ENCODE measurements around the gene MYT1. TPM values are rescaled to one million over a fixed set of nuclear protein-coding genes. Genes with fewer than 3 reads are reported as not detected.

MYT1 gene
- polyA plus RNA-seq, 5 donors = 0.13 to 0.43 (median 0.24) TPM

GRCh38 chr20:64139199-64140060 is 24.8 kb upstream of the MYT1 start:
- no peak for DNase-seq

GRCh38 chr20:64140061-64140931 is 24.0 kb upstream of the MYT1 start:
- no peak for DNase-seq

- no peak for DNase-seq
These were observed 23.3 kb upstream of the MYT1 start for GRCh38 chr20:64140956-64141355.

GRCh38 chr20:64142590-64142989 is 21.7 kb upstream of the MYT1 start:
- no peak for DNase-seq

- no peak for DNase-seq
These were observed 21.0 kb upstream of the MYT1 start for GRCh38 chr20:64143018-64143801.

GRCh38 chr20:64144144-64144912 is 19.9 kb upstream of the MYT1 start:
- DNase-seq = no peak

- no peak for DNase-seq
These were observed 18.6 kb upstream of the MYT1 start for GRCh38 chr20:64145458-64146300.

- DNase-seq = no peak
These were observed 17.8 kb upstream of the MYT1 start for GRCh38 chr20:64146301-64146935.

GRCh38 chr20:64146936-64147477 is 17.2 kb upstream of the MYT1 start:
- no peak for DNase-seq

- DNase-seq = no peak
These were observed 15.7 kb upstream of the MYT1 start for GRCh38 chr20:64148581-64148980.

GRCh38 chr20:64149141-64149540 is 15.1 kb upstream of the MYT1 start:
- DNase-seq = no peak

- no peak for DNase-seq
These were observed 14.3 kb upstream of the MYT1 start for GRCh38 chr20:64149809-64150560.

- no peak for DNase-seq
These were observed 13.3 kb upstream of the MYT1 start for GRCh38 chr20:64150756-64151632.

GRCh38 chr20:64151633-64152530 is 12.4 kb upstream of the MYT1 start:
- no peak for DNase-seq

- no peak for DNase-seq
These were observed 11.3 kb upstream of the MYT1 start for GRCh38 chr20:64152906-64153305.

GRCh38 chr20:64153410-64153809 is 10.8 kb upstream of the MYT1 start:
- DNase-seq = no peak

All from right lung (tissue), 5 donors.